GM15510 (cell line): ENCODE results near the gene SPEM2.

ENCODE experiments used
- POLR2A ChIP-seq: IDR thresholded peaks from 3 replicates; pipeline ENCODE4 v1.6.1; 2011; ENCODE audit warnings: borderline replicate concordance; ENCODE audit not compliant: insufficient read length; ENCODE audit errors: extremely low read depth

SPEM2 gene

GRCh38 chr17:7425756-7426155 lies 340 bp downstream of the SPEM2 start:
- TF ChIP-seq POLR2A, result no peak

GRCh38 chr17:7426203-7426863 lies 917 bp downstream of the SPEM2 start:
- no peak for TF ChIP-seq POLR2A

GRCh38 chr17:7426896-7427489 lies 1.6 kb downstream of the SPEM2 start:
- no peak for TF ChIP-seq POLR2A

GRCh38 chr17:7427549-7427948 lies 2.1 kb downstream of the SPEM2 start:
- TF ChIP-seq POLR2A, result no peak

GRCh38 chr17:7428557-7428956 lies 3.1 kb downstream of the SPEM2 start, which contains the start of gene SPEM3:
Gene SPEM3, plus strand, starts transcription at chr17:7428857. Its CDS starts 46 bp downstream, at chr17:7428903.
- no peak for TF ChIP-seq POLR2A

- TF ChIP-seq POLR2A, result no peak
Measured at GRCh38 chr17:7429722-7430121, 4.3 kb downstream of the SPEM2 start.

GRCh38 chr17:7431231-7431630 lies 5.8 kb downstream of the SPEM2 start:
- no peak for TF ChIP-seq POLR2A

- TF ChIP-seq POLR2A, result no peak
Measured at GRCh38 chr17:7432296-7432695, 6.9 kb downstream of the SPEM2 start.

GRCh38 chr17:7435676-7436555 lies 10.5 kb downstream of the SPEM2 start:
- TF ChIP-seq POLR2A, result no peak

- TF ChIP-seq POLR2A, result no peak
Measured at GRCh38 chr17:7436556-7437368, 11.3 kb downstream of the SPEM2 start.

- no peak for TF ChIP-seq POLR2A
Measured at GRCh38 chr17:7437369-7437863, 12.0 kb downstream of the SPEM2 start.

- no peak for TF ChIP-seq POLR2A
Measured at GRCh38 chr17:7437950-7438614, 12.7 kb downstream of the SPEM2 start.

GRCh38 chr17:7438656-7439460 lies 13.4 kb downstream of the SPEM2 start:
- TF ChIP-seq POLR2A, result no peak
